Transverse colon (tissue), 4 donors: ENCODE data around the gene TRNP1.

Experiments used
- EP300 ChIP-seq: sonication (generic); formaldehyde crosslinking; IDR thresholded peaks from one replicate; pipeline ENCODE4 v1.6.1; 2017; ENCODE audit warnings: antibody characterized with exemption, low read depth
- POLR2A ChIP-seq: fragments of 450-650 bp; IDR thresholded peaks from one replicate; pipeline ENCODE4 v1.6.1; 2016; ENCODE audit warnings: antibody characterized with exemption, mild to moderate bottlenecking, moderate library complexity
- POLR2AphosphoS5 ChIP-seq, 3 donors: sonication (generic); formaldehyde crosslinking; IDR thresholded peaks; one replicate each; pipeline ENCODE4 v1.6.1; 2016; ENCODE audit warnings: antibody characterized with exemption in 3 of 3
- TF ChIP-seq, protein P1 (sequence below), 5 experiments: fragments of 200-600 bp in 3 of 5; fragments of 450-650 bp in 2 of 5; sonication (generic) in 3 of 5; IDR thresholded peaks; 1 replicate in 2 of 5; 2 replicates in 3 of 5; pipeline ENCODE4 v1.5.1; 2016 to 2017; ENCODE audit warnings: antibody characterized with exemption in 5 of 5, inconsistent platforms in 3 of 5, mild to moderate bottlenecking in 2 of 5, moderate library complexity in 1 of 5

DNA sequence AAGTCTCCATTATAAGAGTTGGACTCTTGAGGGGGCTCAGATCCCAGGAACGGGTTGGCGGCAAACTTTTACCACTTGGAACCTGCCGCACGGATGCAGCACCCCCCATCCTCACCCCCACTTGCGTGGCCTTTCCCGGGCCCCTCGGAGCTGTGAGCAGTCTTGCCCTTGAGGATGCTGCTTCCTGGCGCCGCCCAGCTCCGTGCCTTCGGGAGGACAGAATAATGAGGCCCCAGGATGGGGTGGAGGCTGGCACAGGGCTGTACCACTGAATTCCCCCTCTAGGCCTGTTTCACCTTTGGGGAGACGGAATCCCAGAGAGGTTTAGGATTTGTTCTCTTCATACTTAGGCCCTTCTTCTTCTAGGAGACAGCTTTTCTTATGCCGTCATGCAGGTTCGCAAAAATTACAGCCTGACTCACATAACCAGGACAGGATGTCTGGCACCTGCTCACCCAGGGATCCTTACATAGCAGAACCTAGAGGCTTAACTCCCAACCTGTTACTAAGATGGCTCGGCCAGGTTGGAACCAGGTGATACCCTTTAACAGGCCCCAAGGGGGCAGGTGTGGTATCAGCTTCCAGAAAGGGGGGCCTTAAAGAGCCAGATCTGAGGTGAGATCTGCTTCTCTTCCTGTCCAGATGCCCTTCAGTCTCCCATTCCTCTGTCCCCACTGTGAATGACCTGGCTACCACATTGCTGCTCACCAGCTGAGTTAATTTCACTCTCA, 1.5 kb downstream of the TRNP1 start:
- TF ChIP-seq POLR2AphosphoS5 (IDR thresholded peaks at IDR 0.05) (no peak), POLR2A (no peak), EP300 (no peak)
- TF ChIP-seq, protein P1, sequence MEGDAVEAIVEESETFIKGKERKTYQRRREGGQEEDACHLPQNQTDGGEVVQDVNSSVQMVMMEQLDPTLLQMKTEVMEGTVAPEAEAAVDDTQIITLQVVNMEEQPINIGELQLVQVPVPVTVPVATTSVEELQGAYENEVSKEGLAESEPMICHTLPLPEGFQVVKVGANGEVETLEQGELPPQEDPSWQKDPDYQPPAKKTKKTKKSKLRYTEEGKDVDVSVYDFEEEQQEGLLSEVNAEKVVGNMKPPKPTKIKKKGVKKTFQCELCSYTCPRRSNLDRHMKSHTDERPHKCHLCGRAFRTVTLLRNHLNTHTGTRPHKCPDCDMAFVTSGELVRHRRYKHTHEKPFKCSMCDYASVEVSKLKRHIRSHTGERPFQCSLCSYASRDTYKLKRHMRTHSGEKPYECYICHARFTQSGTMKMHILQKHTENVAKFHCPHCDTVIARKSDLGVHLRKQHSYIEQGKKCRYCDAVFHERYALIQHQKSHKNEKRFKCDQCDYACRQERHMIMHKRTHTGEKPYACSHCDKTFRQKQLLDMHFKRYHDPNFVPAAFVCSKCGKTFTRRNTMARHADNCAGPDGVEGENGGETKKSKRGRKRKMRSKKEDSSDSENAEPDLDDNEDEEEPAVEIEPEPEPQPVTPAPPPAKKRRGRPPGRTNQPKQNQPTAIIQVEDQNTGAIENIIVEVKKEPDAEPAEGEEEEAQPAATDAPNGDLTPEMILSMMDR (IDR thresholded peaks at IDR 0.05): no peak
